GM21447 (cell line): Measurements from ENCODE around the gene LTB4R2.
A peak's percentile ranks its signal among the peaks of the same experiment; 100 is the strongest.
"Not testable (repeated sequence)": the region's sequence is repeated elsewhere in the genome, so short reads cannot be mapped to it uniquely, and the experiment has no call there.

Experiments
- ATAC-seq: cut with Tn5 transposase; IDR thresholded peaks from one replicate; pipeline ENCODE4 v1.9.1; 2021; ENCODE audit not compliant: unreplicated experiment

Gene LTB4R2

DNA sequence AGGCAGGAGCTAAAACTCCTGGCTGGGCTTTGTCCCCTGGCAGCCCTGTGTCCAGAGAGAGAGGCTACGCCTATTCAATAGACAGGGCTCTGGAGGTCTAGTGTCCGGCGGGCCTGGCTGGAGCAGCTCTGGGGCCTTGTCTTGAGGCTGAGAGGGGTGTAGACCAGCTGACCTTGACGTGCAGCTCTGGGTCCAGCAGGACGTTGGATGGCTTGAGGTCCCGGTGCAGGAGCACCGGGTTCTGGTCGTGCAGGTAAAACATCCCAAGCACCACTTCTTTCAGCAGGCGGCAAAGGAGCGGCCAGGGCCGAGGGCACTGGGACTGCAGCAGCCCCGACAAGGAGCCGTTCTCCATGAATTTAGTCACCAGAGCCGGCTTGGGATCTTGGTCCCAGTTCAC, 28.9 kb downstream of the LTB4R2 start:
- ATAC-seq, result no peak

DNA sequence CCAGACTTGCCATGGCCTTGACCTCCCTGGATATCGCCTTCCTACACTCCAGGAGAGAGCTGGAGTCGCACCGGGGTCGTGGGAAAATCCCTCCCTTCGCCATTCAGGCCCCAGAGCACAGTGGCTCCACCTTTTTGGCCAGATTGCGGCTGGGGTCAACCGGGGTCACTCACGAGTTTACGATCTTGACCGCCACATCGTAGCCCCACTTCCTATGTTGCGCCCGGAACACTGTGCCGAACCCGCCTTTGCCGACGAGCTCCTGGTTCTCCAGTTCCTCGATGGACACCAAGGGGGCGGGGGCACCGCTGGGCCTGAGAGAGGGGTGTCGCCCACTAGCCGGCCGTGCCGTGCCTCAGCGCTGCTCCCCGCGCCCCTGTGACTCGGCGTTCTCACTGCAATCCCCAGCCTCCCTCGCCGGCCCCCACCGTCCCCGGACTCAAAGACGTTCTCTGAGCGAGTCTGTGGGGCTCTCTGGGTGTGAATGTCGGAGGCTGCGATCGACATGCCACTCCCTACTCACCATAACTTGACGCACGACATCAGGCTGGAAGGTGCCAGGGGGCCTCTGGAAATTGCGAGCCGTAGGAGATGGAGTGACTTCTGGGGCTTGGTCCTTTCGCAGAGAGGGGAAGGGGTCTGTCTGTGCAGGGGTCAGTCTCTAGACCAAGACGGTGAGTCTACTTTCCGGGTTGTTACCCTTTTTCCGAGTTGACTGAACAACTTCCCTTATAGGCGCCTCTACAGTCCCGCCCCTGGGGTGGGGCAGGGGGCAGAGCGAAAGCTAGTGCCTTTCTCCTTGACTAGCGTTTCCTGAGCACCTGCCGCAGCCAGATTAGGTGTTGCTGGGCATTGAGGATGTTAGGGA, 29.6 kb downstream of the LTB4R2 start, which contains the start of gene RIPK3:
TSS of gene RIPK3 (minus strand) at position 708 of the 868 bp plus-strand sequence. CDS start at position 543, 165 bp downstream.
- ATAC-seq, result peak; percentile 92

DNA sequence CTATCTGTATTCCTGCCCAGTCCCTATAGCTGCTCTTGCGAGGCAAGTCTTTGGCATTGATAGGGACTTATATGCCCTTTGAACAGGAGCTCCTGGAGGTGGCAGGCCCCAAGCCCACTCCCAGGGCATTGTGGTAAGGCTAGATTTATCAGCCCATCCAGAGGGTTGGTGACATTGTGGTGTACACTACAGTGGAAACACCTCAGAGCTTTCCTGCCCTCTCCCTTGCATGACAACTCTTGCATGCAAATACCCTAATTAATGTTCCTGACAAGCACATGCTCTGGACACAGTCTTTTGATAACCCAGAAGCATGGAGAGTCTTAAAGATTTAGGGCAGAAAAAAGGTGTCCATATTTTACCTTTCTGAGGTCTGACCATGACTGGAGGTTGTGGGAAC, 30.7 kb downstream of the LTB4R2 start:
- ATAC-seq, result no peak

DNA sequence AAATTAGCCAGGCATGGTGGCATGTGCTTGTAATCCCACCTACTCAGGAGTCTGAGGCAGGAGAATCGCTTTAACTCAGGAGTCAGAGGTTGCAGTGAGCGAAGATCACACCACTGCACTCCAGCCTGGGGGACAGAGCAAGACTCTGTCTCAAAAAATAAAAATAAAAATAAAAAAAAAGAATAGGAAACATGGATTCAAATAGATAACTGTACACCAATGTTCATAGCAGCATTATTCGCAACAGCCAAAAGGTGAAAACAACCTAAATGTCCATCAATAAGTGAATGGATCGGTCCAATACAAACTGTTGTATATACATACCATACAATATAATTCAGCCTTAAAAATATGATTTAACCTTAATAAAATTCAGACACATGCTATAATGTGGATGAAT, 32.9 kb downstream of the LTB4R2 start:
- ATAC-seq, result no peak

DNA sequence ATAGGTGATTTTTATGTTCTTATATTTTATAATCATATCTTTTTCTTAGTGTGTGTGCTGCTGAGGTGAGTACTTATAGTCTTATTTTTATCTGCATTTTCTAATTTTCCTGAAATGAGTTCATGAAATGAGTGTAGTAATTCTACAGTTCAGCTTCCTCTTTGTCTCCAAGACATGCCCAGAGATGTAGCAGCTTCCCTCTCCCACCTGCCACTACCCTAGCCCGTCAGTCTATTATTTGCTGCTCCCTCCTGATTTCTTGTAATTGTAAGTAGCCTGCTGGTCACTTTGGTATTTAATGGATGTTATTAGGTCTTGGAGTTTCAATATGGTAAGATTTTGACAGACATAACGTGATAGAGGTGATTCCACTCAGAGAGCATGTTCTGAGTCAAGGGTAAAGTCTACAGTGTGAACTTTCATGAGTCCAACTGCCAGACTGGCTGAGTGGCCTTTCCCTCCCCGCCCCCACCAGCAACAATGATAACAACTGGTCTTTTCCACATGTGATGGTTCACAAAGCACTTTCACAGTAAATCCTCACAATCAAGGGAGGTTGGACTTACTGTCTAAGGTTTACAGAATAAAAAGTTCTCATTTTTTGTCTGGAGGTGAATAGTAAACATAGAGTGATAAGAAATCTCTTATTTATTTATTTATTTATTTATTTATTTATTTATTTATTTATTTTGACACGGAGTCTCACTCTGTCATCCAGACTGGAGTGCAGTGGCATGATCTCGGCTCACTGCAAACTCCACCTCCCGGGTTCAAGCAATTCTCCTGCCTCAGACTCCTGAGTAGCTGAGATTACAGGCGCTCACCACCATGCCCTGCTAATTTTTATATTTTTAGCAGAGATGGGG, 34.1 kb downstream of the LTB4R2 start:
- no peak for ATAC-seq

DNA sequence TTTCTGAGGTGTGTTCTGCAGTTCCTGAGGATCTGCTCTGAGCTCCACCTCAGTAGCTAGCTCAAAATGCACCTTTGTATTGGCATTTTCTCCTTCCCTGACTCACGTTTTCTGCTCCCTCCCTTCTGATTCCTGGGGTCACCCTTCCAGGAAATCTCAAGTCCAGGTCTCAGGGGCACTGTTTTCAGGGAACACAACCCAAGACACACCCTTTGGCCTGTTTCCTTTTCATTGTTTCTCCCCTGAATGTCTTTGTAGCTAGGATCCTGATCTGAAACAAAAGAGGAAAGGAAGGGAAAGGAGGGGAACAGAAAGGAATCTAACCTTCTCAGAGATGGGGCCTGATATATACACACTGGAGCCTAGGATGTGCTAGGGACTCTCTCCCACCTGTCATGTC, 37.2 kb downstream of the LTB4R2 start:
- ATAC-seq, result no peak

DNA sequence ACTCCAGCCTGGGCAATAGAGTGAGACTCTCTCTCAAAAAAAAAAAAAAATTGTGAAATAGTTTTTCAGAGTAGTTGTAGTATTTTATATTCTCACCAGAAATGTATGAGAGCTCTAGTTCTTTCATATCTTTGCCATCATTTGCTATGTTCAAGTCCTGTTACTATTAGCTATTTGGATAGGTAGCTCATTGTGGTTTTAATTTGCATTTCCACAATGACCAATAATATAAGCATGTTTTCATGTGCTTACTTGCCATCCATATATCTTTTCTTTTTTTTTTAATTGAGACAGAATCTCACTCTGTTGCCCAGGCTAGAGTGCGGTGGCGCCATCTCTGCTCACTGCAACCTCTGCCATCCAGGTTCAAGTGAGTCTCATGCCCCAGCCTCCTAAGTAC, 38.2 kb downstream of the LTB4R2 start:
- no peak for ATAC-seq

DNA sequence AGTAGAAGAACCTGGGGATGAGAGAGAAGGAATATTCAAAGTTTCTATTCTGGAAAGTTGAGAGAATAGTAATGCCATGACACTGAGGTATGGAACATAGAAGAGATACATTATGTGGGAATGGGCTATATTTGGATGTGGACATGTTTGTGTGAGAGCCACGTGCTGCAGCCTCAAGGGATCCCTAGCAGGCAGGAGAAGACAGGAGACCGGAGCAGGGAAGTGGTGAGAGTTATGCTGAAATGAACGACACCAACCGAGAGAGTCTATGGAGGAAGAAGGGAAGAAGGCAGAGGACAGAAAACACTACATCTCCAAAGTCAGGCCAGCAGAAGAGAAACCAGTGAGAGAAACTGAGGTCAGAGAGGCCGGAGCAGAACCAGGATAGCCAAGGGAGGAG, 39.8 kb downstream of the LTB4R2 start:
- no peak for ATAC-seq

DNA sequence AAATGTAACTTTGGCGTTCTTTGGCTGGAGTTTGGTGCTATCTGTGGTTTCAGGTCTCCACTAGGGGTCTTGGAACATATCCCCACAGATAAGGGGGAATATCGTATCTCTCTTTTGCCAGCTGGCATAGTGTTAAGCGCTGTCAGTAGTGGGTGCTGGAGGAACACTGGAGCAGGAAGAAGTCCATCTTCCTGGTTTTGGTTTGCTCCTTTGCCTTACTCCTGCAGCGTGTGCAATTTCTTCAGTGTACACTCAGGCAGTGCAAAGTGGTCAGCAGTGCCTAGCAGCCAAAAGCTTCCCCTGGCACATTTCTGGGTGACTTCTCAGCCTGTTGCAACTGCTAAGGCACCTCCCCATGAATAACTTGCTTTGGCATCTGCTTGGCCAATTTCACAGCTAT, 41.6 kb downstream of the LTB4R2 start:
- no peak for ATAC-seq

DNA sequence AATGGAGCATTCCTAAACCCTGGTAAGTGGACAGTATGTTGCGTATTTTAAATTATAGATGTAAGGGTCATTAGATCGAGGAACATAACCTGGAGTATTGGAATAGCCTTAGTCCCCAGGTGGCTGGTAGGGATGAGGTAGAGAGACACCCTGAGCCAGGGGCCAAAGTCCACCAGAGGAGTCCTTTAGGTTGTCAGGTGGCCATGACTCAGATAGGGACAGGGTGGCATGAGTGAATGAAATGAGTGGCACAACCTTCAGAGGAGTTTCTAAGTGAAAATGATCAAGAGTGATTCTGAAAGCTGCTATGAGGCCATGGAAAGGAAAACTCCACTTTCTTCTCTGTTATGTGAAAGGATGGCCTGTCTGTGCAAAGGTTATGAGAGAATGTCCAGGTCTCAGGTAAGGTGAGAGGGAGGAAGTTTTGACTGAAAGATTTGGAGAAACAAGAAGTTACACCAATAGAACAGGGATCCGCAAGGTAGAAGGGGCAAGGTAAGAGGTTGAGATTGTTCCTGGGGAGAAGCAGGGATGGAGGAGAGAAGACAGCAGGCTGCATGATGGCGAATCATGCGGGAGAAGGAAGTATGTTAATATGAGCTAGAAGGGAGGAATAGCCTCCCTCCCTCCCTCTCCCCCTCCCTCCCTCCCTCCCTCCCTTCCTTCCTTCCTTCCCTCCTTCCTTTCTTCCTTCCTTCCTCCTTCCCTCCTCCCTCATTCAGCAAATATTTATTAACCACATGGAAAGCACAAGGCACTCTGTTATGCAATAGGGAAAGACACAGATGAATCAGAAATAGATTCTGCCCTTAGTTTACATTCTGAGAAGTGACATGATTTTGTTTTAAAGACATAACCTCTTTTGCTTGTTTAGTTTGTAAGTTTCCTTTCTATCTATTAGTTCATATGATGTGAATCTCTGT, 43.9 kb downstream of the LTB4R2 start:
- no peak for ATAC-seq

DNA sequence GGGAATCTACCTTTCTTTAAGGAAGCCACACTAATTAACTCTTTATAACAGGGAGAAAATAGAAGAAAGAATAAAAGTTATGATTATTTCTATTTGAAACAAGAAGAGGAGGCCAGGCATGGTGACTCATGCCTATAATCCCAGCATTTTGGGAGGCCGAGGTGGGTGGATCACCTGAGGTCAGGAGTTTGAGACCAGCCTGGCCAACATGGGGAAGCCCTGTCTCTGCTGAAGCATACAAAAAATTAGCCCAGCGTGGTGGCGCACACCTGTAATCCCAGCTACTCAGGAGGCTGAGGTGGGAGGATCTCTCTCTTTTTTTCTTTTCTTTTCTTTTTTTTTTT, 44.5 kb downstream of the LTB4R2 start:
- not testable (repeated sequence) for ATAC-seq

DNA sequence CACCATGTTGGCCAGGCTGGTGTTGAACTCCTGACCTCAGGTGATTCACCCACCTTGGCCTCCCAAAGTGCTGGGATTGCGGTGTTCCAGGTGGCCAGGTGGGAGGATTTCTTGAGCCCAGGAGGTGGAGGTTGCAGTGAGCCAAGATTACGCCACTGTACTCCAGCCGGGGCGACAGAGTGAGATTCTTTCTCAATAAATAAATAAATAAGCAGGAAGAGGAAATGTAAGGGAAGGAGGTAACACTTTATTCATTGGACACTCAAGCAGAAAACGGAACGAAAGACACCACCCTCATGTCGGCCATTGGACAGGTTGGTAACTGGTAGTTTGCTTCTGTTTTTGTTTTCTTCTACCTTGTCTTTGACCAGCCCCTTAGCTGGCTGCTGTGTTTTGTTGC, 45.1 kb downstream of the LTB4R2 start:
- ATAC-seq, result no peak

DNA sequence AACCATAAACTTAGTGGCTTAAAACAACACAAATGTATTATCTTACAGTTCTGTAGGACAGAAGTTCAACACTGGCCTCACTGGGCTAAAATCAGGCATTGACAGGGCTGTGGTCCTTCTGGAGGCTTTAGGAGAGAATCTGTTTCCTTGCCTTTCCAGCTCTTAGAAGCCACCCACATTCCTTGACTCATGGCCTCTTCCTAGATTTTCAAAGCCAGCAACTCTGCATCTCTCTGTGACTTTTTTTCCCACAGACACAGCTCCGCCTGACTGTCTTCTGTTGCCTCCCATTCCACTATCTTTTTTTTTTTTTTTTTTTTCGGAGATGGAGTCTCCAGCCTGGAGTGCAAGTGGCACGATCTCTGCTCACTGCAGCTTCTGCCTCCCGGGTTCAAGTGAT, 46.3 kb downstream of the LTB4R2 start:
- ATAC-seq, result no peak

DNA sequence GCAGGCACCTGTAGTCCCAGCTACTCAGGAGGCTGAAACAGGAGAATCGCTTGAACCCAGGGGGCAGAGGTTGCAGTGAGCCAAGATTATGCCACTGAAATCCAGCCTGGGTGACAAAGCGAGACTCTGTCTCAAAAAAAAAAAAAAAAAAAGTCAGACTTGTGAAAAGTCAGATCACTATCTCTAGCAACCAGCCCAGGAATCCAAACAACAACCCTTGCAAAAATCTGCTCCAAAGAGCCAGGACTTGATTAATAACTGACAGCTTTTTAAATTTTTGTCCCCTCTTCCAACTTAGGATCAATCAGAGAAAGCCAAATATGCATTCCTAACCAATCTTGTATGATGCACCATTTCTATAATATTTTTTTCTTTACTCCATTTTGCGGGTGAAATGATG, 50.3 kb downstream of the LTB4R2 start:
- no peak for ATAC-seq

DNA sequence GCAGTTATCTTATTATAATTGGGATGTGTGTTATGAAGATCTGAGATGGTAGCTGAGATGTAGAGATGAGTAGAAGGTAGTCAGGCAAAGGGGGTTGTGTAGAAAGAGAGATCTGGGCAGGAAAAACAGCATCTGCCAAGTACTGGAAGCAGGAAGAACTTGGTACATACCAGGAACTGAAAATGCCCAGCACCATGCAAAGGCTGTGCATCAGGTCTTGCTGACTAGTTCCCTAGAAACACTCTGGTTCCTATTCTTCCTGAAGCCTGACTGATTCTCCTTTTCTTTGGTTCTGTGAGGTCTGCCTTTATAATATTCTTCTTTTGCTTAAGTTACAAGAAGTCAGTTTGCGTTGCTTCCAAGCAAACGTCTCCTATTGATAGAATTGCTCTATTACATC, 51.4 kb downstream of the LTB4R2 start:
- ATAC-seq, result no peak
